Adrenal gland (tissue), 12 donors: Measurements from ENCODE around the gene CAVIN1. TPM values are rescaled to one million over a fixed set of nuclear protein-coding genes. Genes with fewer than 3 reads are reported as not detected.
A peak's percentile ranks its signal among the peaks of the same experiment; 100 is the strongest.

Experiments used
- DNase-seq, 7 donors: peaks; one replicate each; pipeline ENCODE4 v3.0.0-alpha.2; 2019 to 2020
- H3K27ac ChIP-seq, 5 donors: fragments of 200-600 bp; sonication (generic) in 4 of 5; 1 replicate in 3 of 5; 2 replicates in 2 of 5; pipeline versions ENCODE4 v1.5.1 to v1.8.0; 2016 to 2020; ENCODE audit warnings: mild to moderate bottlenecking in 1 of 5
- H3K27me3 ChIP-seq: fragments of 200-600 bp; 2 replicates; pipeline ENCODE4 v1.8.0; 2021
- H3K36me3 ChIP-seq, 2 donors: fragments of 200-600 bp; replicated peaks in 1 of 2; 1 replicate in 1 of 2; 2 replicates in 1 of 2; pipeline versions ENCODE4 v1.5.1 to v1.8.0; 2018 to 2022
- H3K4me1 ChIP-seq, 2 donors: fragments of 200-600 bp; replicated peaks in 1 of 2; 1 replicate in 1 of 2; 2 replicates in 1 of 2; pipeline versions ENCODE4 v1.5.1 to v1.8.0; 2018 to 2021
- H3K4me3 ChIP-seq, 4 donors: fragments of 200-600 bp; sonication (generic) in 3 of 4; one replicate each; pipeline ENCODE4 v1.5.1; 2016 to 2018
- H3K9me3 ChIP-seq, 3 donors: fragments of 200-600 bp; sonication (generic) in 1 of 3; replicated peaks in 1 of 3; 1 replicate in 2 of 3; 2 replicates in 1 of 3; pipeline versions ENCODE4 v1.5.1 to v1.8.0; 2016 to 2021
- CTCF ChIP-seq, 6 experiments: fragments of 450-650 bp in 4 of 6; fragments of 200-600 bp in 2 of 6; sonication (generic) in 1 of 6; IDR thresholded peaks; 1 replicate in 5 of 6; 2 replicates in 1 of 6; pipeline versions ENCODE4 v1.5.1 to v1.8.0; 2016 to 2021; ENCODE audit warnings: antibody characterized with exemption in 6 of 6, mild to moderate bottlenecking in 2 of 6, moderate library complexity in 1 of 6
- POLR2A ChIP-seq, 2 donors: fragments of 450-650 bp; IDR thresholded peaks; one replicate each; pipeline ENCODE4 v1.6.1; 2017; ENCODE audit warnings: antibody characterized with exemption in 2 of 2, mild to moderate bottlenecking in 2 of 2, moderate library complexity in 1 of 2
- WGBS, 4 donors: extraction: QIAGEN DNeasy Blood & Tissue Kit in 2 of 4; methylation state at CpG; one replicate each; pipeline versions ENCODE4 v1.1.5 to v1.1.7; 2013 to 2017; 5-methylcytosine and 5-hydroxymethylcytosine counted together
- intact Hi-C, 2 donors: fragments of 100-400 bp; cut with DNase I; formaldehyde crosslinking; loops; one replicate each; pipeline versions ENCODE4 v1.14.1 to v1.15.0; 2022 to 2023
- polyA plus RNA-seq, 3 donors: library from polyadenylated mRNA; stranded (reverse); fragments of 200-250 nt in 2 of 3; fragments of 350-450 nt in 1 of 3; fragmentation: Illumina TruSeq in 1 of 3; extraction: RNeasy Lipid Tissue Mini Kit (QIAGEN cat#74804) in 1 of 3; gene quantifications; one replicate each; pipeline ENCODE4 v1.2.3, GENCODE V29; 2013 to 2014
- total RNA-seq, 9 donors: library from RNA; depleted of rRNA in 4 of 9; stranded (reverse); fragments of >200 nt in 4 of 9; fragments of 120-200 nt in 1 of 9; fragmentation: NEBNext Ultra II Directional in 1 of 9; extraction: Animal tissue kit (Norgen Biotek cat#: 25700) in 1 of 9; gene quantifications; one replicate each; pipeline versions ENCODE4 v1.1.0 to v1.2.4, GENCODE V29; 2013 to 2023
- donor health status: healthy with polysubstance abuse.
- donor health status: Bipolar disorder and iron deficiency.
- donor health status: DM: yes; HTN: yes; CAD: no.
- donor health status: DM: no; HTN: no; CAD: no.
- donor health status: DM: no; HTN: no; CAD: no.
- donor health status: DM: yes; HTN: yes; CAD: no.

CAVIN1 gene
- total and polyA plus RNA-seq, 12 donors, result 13.1 to 206 (median 132) TPM

- H3K4me1 ChIP-seq, result peaks cover 32 to 80% of the 10 kb centered on the region in 2 donors
- no peaks in the 10 kb centered on the region for H3K36me3 ChIP-seq
- no peaks in the 10 kb centered on the region for H3K27me3 ChIP-seq
- WGBS, 4 donors, result 48 to 76% (median 58%) methylated on average over 8 to 9 of the region's 9 CpGs
- H3K27ac ChIP-seq, result peak overlapping the region in 4 of 5 donors; percentile 16 to 89 (median 54)
- peak; percentile 67 to 87 (median 82) for DNase-seq
- no peaks in the 10 kb centered on the region for H3K9me3 ChIP-seq
- intact Hi-C loops, result no loop called here
- TF ChIP-seq CTCF (IDR thresholded peaks at IDR 0.05) (no peak), POLR2A (IDR thresholded peaks at IDR 0.05) (peak in 1 of 2 donors; percentile 46)
- no peak overlapping the region for H3K4me3 ChIP-seq
These were observed 57.9 kb downstream of the CAVIN1 start for GRCh38 chr17:42365136-42365535.

- WGBS, 4 donors, result 56 to 67% (median 65%) methylated on average over 7 of the region's 7 CpGs
- Histone ChIP-seq H3K27me3 (no peaks in the 10 kb centered on the region), H3K27ac (peak overlapping the region in 3 of 5 donors; percentile 46 to 89 (median 63)), H3K4me1 (peaks cover 32 to 82% of the 10 kb centered on the region in 2 donors), H3K4me3 (no peak overlapping the region), H3K36me3 (no peaks in the 10 kb centered on the region), H3K9me3 (no peaks in the 10 kb centered on the region)
- TF ChIP-seq POLR2A (IDR thresholded peaks at IDR 0.05) (no peak), CTCF (IDR thresholded peaks at IDR 0.05) (no peak)
- intact Hi-C loops, result no loop called here
- peak in 3 of 7 donors; percentile 53 to 83 (median 61) for DNase-seq
These were observed 59.1 kb downstream of the CAVIN1 start for GRCh38 chr17:42363767-42364585.

- no peak for DNase-seq
- peak overlapping the region in 2 of 5 donors; percentile 71 to 89 for H3K27ac ChIP-seq
- no peak overlapping the region for H3K4me3 ChIP-seq
- no peaks in the 10 kb centered on the region for H3K9me3 ChIP-seq
- H3K4me1 ChIP-seq, result peaks cover 32 to 84% of the 10 kb centered on the region in 2 donors
- intact Hi-C loops, result no loop called here
- 72 to 87% (median 81%) methylated on average over 1 of the region's 1 CpG for WGBS, 4 donors
- H3K36me3 ChIP-seq, result no peaks in the 10 kb centered on the region
- TF ChIP-seq CTCF (IDR thresholded peaks at IDR 0.05), result no peak
- no peak for TF ChIP-seq POLR2A (IDR thresholded peaks at IDR 0.05)
- no peaks in the 10 kb centered on the region for H3K27me3 ChIP-seq
These were observed 59.8 kb downstream of the CAVIN1 start for GRCh38 chr17:42363231-42363630.

- Histone ChIP-seq H3K27me3 (no peaks in the 10 kb centered on the region), H3K27ac (peak overlapping the region in 3 of 5 donors; percentile 51 to 89 (median 71)), H3K4me1 (peaks cover 26 to 82% of the 10 kb centered on the region in 2 donors), H3K36me3 (no peaks in the 10 kb centered on the region), H3K4me3 (no peak overlapping the region), H3K9me3 (no peaks in the 10 kb centered on the region)
- TF ChIP-seq CTCF (IDR thresholded peaks at IDR 0.05), result no peak
- TF ChIP-seq POLR2A (IDR thresholded peaks at IDR 0.05), result no peak
- intact Hi-C loops, result no loop called here
- 81 to 95% (median 91%) methylated on average over 7 of the region's 7 CpGs for whole genome bisulfite sequencing, 4 donors
- DNase-seq, result peak in 1 of 7 donors; percentile 48
These were observed 60.7 kb downstream of the CAVIN1 start for GRCh38 chr17:42362245-42362961.
